NCI-H1694 (cell line): Measurements from ENCODE around the gene RAB40AL.

Source experiments
- DNase-seq: peaks from one replicate; lab custom pipeline; 2025; lab: John Stamatoyannopoulos, UW

Gene RAB40AL

GRCh38 chrX:102983205-102983604 is 46.1 kb downstream of the RAB40AL start:
- DNase-seq = no peak

- no peak for DNase-seq
Observed at GRCh38 chrX:102985192-102985591, 48.1 kb downstream of the RAB40AL start.
